ENCODE results near the gene WNT11. TPM values are rescaled to one million over a fixed set of nuclear protein-coding genes. Genes with fewer than 3 reads are reported as not detected.

Gene WNT11
- total and polyA plus RNA-seq, 2 of the 13 experiments (the other 11 are each of a cell fraction or from before 2014, with no cell fraction given): 0.34 to 0.66 TPM

- DNase-seq (ENCODE audit: low spot score) (no peak), FAIRE-seq (no peak), ATAC-seq (no peak)
- ChIA-PET POLR2A (no interaction called here), CTCF (ENCODE audit: low intra/inter-chr PET ratio, low total read pairs) (no interaction called here)
- no peaks in the 10 kb centered on the region for H3K79me2 ChIP-seq (ENCODE audit: insufficient read depth, low read length)
- no peak overlapping the region for H3K9ac ChIP-seq (ENCODE audit: insufficient read depth, low read depth, low read length)
- no peak overlapping the region for H3K4me3 ChIP-seq (replicated peaks in 1 of 3; ENCODE audit: insufficient read depth in 1 of 3, low read depth in 2 of 3, low read length in 3 of 3)
- H4K20me1 ChIP-seq (ENCODE audit: insufficient read depth, low read length): no peaks in the 10 kb centered on the region
- H3K9me3 ChIP-seq (ENCODE audit: low read length): no peaks in the 10 kb centered on the region
- no peak overlapping the region for H3K4me2 ChIP-seq (ENCODE audit: low read depth, low read length)
- no TSS peak for BruUV-seq (replicated peaks)
- no peak overlapping the region for H2AFZ ChIP-seq (ENCODE audit: low read length)
- in situ Hi-C loops (cut with HindIII; ENCODE audit: extremely low pct_ligation_motif_present, low pct_unique_long_range_greater_than_20kb): loop anchor here (5.0 to 10.0 kb wide), 2 partner anchors 56 to 304 kb away; no protein-coding TSS in a partner anchor
- no peaks in the 10 kb centered on the region; a peak in 1 of 5 replicates for H3K27me3 ChIP-seq (ENCODE audit: control insufficient read depth in 1 of 2, insufficient read depth in 2 of 2, low read length in 2 of 2)
- WGBS (ENCODE audit: low lambda C conversion rate): 61% methylated on average over 5 of the region's 10 CpGs
- H3K27ac ChIP-seq (ENCODE audit: extremely low read length, insufficient read depth, low read length): no peak overlapping the region
- peaks cover 24% of the 10 kb centered on the region; the same call in 1 of the 2 replicates for H3K4me1 ChIP-seq (ENCODE audit: insufficient read depth, low read length)
- no peaks in the 10 kb centered on the region for H3K36me3 ChIP-seq (replicated peaks in 1 of 2; ENCODE audit: control insufficient read depth in 1 of 2, insufficient read depth in 2 of 2, low read length in 2 of 2)
- TF ChIP-seq, protein P1, sequence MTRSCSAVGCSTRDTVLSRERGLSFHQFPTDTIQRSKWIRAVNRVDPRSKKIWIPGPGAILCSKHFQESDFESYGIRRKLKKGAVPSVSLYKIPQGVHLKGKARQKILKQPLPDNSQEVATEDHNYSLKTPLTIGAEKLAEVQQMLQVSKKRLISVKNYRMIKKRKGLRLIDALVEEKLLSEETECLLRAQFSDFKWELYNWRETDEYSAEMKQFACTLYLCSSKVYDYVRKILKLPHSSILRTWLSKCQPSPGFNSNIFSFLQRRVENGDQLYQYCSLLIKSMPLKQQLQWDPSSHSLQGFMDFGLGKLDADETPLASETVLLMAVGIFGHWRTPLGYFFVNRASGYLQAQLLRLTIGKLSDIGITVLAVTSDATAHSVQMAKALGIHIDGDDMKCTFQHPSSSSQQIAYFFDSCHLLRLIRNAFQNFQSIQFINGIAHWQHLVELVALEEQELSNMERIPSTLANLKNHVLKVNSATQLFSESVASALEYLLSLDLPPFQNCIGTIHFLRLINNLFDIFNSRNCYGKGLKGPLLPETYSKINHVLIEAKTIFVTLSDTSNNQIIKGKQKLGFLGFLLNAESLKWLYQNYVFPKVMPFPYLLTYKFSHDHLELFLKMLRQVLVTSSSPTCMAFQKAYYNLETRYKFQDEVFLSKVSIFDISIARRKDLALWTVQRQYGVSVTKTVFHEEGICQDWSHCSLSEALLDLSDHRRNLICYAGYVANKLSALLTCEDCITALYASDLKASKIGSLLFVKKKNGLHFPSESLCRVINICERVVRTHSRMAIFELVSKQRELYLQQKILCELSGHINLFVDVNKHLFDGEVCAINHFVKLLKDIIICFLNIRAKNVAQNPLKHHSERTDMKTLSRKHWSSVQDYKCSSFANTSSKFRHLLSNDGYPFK (CRISPR knock-in tag; IDR thresholded peaks at IDR 0.05; ENCODE audit: borderline replicate concordance): no peak
- TF ChIP-seq ZFP36L1 (CRISPR knock-in tag; IDR thresholded peaks at IDR 0.05) (no peak), BORCS8-MEF2B (CRISPR knock-in tag; IDR thresholded peaks at IDR 0.05) (no peak), ZNF850 (CRISPR knock-in tag; conservative IDR thresholded peaks at IDR 0.05) (no peak), ZNF619 (CRISPR knock-in tag; IDR thresholded peaks at IDR 0.05) (no peak), EHMT2 (IDR thresholded peaks at IDR 0.05; ENCODE audit: borderline replicate concordance, low read depth, low read length) (no peak), KDM5B (CRISPR knock-in tag; IDR thresholded peaks at IDR 0.05; ENCODE audit: borderline replicate concordance) (no peak)
- intact Hi-C loops (cut with micrococcal nuclease; ENCODE audit: unreplicated experiment): no loop called here
These were observed 5.2 kb downstream of the WNT11 start for GRCh38 chr11:76201056-76201455.
